Measurements from ENCODE around the gene CCDC6. TPM values are rescaled to one million over a fixed set of nuclear protein-coding genes. Genes with fewer than 3 reads are reported as not detected.

The CCDC6 gene
- total and polyA plus RNA-seq, 2 of the 8 experiments (the other 6 are each of a cell fraction or from before 2014, with no cell fraction given), result 42.2 to 74.4 TPM

DNA sequence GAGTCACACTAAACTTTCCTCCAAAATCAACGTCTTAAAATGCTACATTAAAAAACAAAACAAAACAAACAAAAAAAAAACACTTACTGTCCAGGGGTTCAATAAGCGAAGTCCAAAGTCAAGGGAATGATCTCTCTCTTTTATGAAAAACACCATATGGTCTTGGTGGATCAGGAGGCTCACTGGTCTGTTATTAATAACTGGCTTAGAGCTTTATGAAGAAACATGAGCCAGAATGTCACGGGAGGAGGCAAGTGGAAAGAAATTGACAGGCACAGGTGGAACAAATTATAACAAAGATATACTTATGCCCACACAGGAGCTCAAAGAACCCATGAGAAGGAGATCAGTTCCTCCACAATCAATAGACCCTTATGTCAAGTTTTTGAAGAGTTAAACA, 153.1 kb downstream of the CCDC6 start, which contains the start of gene MRLN:
Gene MRLN, minus strand, starts transcription at position 189 of the 400 bp plus-strand sequence.
- Histone ChIP-seq H2BK15ac (ENCODE audit: low read length) (no peak within 1 kb of the TSS), H3K4me1 (replicated peaks in 1 of 4; ENCODE audit: control insufficient read depth in 3 of 4, insufficient read depth in 4 of 4, low read length in 3 of 4) (no peaks in the 10 kb centered on the region), H4K20me1 (replicated peaks in 1 of 2; ENCODE audit: control insufficient read depth in 1 of 2, insufficient read depth in 2 of 2, low read length in 2 of 2) (no peaks in the 10 kb centered on the region), H3K4me2 (ENCODE audit: insufficient read depth in 1 of 2, low read depth in 2 of 2, low read length in 2 of 2) (no peak within 1 kb of the TSS), H2BK12ac (ENCODE audit: low read depth, low read length) (no peak within 1 kb of the TSS), H2BK5ac (ENCODE audit: low read depth, low read length) (no peak within 1 kb of the TSS), H4K91ac (replicated peaks; ENCODE audit: insufficient read length, low read length) (no peak within 1 kb of the TSS), H3K23me2 (ENCODE audit: low read depth, low read length) (no peaks in the 10 kb centered on the region), H4K8ac (ENCODE audit: extremely low read depth, insufficient read depth, low read length) (no peak within 1 kb of the TSS), H3K9ac (replicated peaks in 1 of 4; ENCODE audit: extremely low read depth in 1 of 4, low read depth in 3 of 4, low read length in 3 of 4) (no peak within 1 kb of the TSS), H3K27me3 (replicated peaks in 1 of 4; ENCODE audit: control insufficient read depth in 3 of 4, extremely low read depth in 1 of 4, insufficient read depth in 3 of 4, low read length in 3 of 4) (no peaks in the 10 kb centered on the region), H3K18ac (ENCODE audit: extremely low read depth, low read length) (no peak within 1 kb of the TSS), H3K23ac (ENCODE audit: insufficient read length) (no peak within 1 kb of the TSS), H3K79me1 (ENCODE audit: low read depth, low read length) (no peaks in the 10 kb centered on the region), H3K4me3 (ENCODE audit: extremely low read depth in 1 of 4, insufficient read depth in 2 of 4, low read depth in 3 of 4, low read length in 4 of 4) (no peak within 1 kb of the TSS), H3K14ac (ENCODE audit: insufficient read length) (no peak within 1 kb of the TSS), H2AFZ (ENCODE audit: low read length) (no peak within 1 kb of the TSS), H3K4ac (replicated peaks; ENCODE audit: insufficient read length, low read depth, low read length) (no peak within 1 kb of the TSS), H3K27ac (ENCODE audit: low read depth, low read length) (no peak within 1 kb of the TSS), H2BK120ac (replicated peaks; ENCODE audit: low read depth, low read length) (no peak within 1 kb of the TSS), H3K56ac (replicated peaks; ENCODE audit: insufficient read length, low read depth, low read length) (no peak within 1 kb of the TSS), H3K79me2 (ENCODE audit: control insufficient read depth in 1 of 2, insufficient read depth in 2 of 2, low read length in 2 of 2) (no peaks in the 10 kb centered on the region), H2AK5ac (ENCODE audit: low read depth, low read length) (no peak within 1 kb of the TSS), H4K5ac (ENCODE audit: insufficient read length, low read depth, low read length) (no peak within 1 kb of the TSS), H2BK20ac (ENCODE audit: low read length) (no peak within 1 kb of the TSS), H3K36me3 (ENCODE audit: control insufficient read depth in 2 of 4, insufficient read depth in 4 of 4, low read length in 3 of 4) (no peaks in the 10 kb centered on the region), H3K9me3 (ENCODE audit: insufficient read depth in 2 of 2, low read depth in 1 of 2, low read length in 1 of 2) (no peaks in the 10 kb centered on the region)
- no peak for TF ChIP-seq RXRA (IDR thresholded peaks at IDR 0.05; ENCODE audit: insufficient read depth, low read depth, low read length)
- TF ChIP-seq EZH2 (IDR thresholded peaks at IDR 0.05; ENCODE audit: low read depth, low read length, severe bottlenecking), result no peak
- no peak for TF ChIP-seq SIN3A (conservative IDR thresholded peaks at IDR 0.05 in 1 of 2, IDR thresholded peaks at IDR 0.05 in 1 of 2; ENCODE audit: low read depth in 1 of 2, low read length in 2 of 2)
- no peak for TF ChIP-seq RAD21 (IDR thresholded peaks at IDR 0.05 in 1 of 2, conservative IDR thresholded peaks at IDR 0.05 in 1 of 2; ENCODE audit: low read depth in 2 of 2, low read length in 2 of 2)
- no peak for TF ChIP-seq TBP (IDR thresholded peaks at IDR 0.05; ENCODE audit: low read depth, low read length)
- TF ChIP-seq, protein P1, sequence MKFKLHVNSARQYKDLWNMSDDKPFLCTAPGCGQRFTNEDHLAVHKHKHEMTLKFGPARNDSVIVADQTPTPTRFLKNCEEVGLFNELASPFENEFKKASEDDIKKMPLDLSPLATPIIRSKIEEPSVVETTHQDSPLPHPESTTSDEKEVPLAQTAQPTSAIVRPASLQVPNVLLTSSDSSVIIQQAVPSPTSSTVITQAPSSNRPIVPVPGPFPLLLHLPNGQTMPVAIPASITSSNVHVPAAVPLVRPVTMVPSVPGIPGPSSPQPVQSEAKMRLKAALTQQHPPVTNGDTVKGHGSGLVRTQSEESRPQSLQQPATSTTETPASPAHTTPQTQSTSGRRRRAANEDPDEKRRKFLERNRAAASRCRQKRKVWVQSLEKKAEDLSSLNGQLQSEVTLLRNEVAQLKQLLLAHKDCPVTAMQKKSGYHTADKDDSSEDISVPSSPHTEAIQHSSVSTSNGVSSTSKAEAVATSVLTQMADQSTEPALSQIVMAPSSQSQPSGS (IDR thresholded peaks at IDR 0.05; ENCODE audit: low read length), result no peak
- no peak for TF ChIP-seq TAF1 (IDR thresholded peaks at IDR 0.05; ENCODE audit: low read depth, low read length)
- TF ChIP-seq YY1 (IDR thresholded peaks at IDR 0.05; ENCODE audit: low read depth, low read length), result no peak
- 81 to 100% methylated on average over 1 to 3 of the region's 3 CpGs for WGBS, 2 experiments (ENCODE audit: extremely low coverage in 1 of 2, insufficient coverage in 1 of 2, insufficient read length in 1 of 2, insufficient replicate concordance in 2 of 2, low coverage in 1 of 2, low lambda C conversion rate in 2 of 2, missing lambda C conversion rate in 1 of 2)
- POLR2A ChIA-PET (ENCODE audit: partially characterized antibody), result no interaction called here
- CTCF ChIA-PET (ENCODE audit: partially characterized antibody), result no interaction called here
- FAIRE-seq (no peak), DNase-seq (ENCODE audit: low read depth in 1 of 2, low spot score in 2 of 2) (no peak)

Measured in H1 (cell line).